Effector CD8-positive, alpha-beta T cell (primary cell): ENCODE results near the gene INHBE.
"Not testable (repeated sequence)": the region's sequence is repeated elsewhere in the genome, so short reads cannot be mapped to it uniquely, and the experiment has no call there.

Source experiments
- DNase-seq: peaks from one replicate; lab custom pipeline; 2025; lab: John Stamatoyannopoulos, UW

Gene INHBE

DNA sequence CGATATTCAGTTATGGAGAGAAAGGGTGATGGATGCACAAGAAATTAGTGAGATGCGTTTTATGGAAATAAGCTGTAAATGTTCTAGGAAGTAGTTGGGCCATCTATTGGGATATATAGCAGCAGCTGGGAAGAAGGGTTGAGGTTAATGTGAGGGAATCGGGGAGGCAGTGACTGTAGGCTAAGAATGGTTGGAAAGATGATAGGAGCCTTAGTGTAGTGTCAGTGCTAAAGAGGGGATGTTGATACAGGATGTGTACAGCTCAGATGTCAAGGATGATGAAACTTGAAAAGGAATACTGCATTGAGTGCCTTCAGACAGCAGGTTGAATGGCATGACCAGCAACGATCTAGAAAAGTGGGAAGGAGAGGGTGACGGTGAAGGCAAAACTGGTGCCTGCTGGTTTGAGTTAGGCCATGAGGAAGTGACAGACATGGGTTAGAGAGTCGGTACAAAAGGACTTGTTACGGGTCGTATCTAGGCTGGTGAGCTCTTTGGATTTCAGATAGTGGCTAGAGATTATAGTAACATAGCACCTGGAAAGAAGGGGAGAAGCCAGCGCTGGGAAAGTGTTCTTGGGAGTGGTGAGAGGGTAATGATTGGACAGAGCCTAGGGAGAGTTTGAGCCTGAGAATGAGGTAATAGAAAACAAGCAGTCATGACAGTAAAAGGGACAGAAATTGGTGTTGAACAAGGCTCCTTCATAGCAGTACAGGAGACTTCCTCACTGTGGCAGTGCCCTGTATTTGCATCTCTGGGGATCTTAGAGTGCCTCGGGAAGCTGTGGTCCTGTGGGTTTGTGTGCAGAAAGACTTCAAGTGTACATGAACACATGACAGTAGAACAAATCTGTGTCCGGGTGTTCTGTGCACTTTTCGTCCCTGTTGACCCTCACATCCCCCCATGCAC is 42.4 kb downstream of the INHBE start:
- no peak for DNase-seq

- DNase-seq = no peak
Observed at GRCh38 chr12:57498132-57498502, 43.0 kb downstream of the INHBE start.

DNA sequence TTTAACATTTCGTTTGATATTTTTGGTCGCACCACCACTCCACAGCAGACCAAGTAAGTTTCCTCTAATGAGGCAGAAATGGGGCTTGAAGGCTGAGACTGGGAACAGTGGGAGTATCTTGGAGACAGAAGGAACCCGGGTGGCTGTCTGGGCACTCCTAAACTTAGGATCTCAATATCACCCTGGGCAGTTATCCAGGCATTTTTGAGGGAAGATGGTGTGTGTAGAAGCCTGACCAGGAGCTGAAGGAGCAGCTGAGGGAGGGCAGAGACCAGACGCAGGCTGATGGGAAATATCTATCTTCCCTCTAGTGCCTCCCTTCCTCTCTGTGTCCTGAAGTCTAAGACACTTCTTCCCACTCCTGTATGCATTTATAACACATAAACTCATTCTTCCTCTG is 43.5 kb downstream of the INHBE start:
- DNase-seq = no peak

GRCh38 chr12:57500213-57500612 is 45.1 kb downstream of the INHBE start:
- no peak for DNase-seq

- DNase-seq = not testable (repeated sequence)
Observed at GRCh38 chr12:57502311-57502969, 47.3 kb downstream of the INHBE start.

DNA sequence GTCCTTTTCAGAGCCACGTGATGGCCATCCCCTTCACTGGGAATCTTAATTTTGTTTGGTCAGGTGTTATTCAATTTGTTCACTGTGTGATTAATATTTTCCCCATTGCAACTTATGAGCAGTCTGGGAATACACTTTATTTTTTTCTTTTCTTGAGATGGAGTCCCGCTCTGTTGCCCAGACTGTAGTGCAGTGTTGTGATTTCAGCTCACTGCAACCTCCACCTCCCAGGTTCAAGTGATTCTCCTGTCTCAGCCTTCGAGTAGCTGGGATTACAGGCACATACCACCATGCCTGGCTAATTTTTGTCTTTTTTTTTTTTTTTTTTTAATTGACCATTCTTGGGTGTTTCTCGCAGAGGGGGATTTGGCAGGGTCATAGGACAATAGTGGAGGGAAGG is 51.4 kb downstream of the INHBE start:
- DNase-seq = not testable (repeated sequence)
